ENCODE results near the gene TRAPPC4.
"Not testable (repeated sequence)": the region's sequence is repeated elsewhere in the genome, so short reads cannot be mapped to it uniquely, and the experiment has no call there.

Gene TRAPPC4

GRCh38 chr11:119030029-119030328 lies 11.4 kb downstream of the TRAPPC4 start:
- no peak for TF ChIP-seq JUND (IDR thresholded peaks at IDR 0.05; ENCODE audit: low read depth)
- DNase-seq (ENCODE audit: low read depth in 1 of 2, low spot score in 1 of 2), result no peak
- in situ Hi-C loops (cut with HindIII; ENCODE audit: low pct_unique_long_range_greater_than_20kb, low sequenced_read_pairs), result no loop called here

DNA sequence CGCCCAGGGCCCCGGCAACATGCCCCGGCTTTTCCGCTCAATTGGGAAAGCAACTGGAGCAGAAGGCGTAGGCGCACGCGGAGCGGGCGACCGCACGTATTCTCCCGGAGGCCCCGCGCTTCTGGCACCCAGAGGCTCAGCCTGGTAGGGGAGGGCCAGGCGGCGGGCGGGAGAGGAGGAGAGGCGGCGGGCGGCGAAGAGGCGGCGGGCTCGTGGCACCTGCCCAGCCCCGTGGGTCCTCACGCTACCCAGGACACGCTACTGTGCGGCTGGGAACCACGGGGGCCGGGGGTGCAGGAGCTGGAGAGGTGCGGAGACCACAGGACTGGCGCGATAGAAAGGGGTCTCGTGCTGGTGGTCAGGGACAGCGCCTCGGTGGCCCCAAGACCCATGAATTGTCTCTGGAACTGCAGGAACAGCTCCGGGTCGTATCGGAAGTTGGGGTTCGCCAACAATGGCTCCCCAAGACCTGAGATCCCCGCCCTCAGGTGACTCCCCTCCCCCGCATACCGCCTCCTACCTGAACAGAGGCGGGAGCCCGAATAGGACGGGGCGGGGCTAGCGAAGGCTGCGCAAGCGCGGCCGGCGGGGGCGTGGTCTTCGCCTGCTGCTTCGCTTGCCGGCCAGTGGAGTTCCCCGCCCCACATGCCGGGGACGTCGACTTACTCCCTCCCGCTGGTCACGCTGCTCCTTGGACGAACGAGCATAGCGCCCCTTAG lies 11.9 kb downstream of the TRAPPC4 start, which contains the start of gene SLC37A4:
Gene SLC37A4 (minus strand): TSS at position 549 of the 719 bp plus-strand sequence.
- no peak for TF ChIP-seq JUND (IDR thresholded peaks at IDR 0.05; ENCODE audit: low read depth)
- in situ Hi-C loops (cut with HindIII; ENCODE audit: low pct_unique_long_range_greater_than_20kb, low sequenced_read_pairs), result no loop called here

GRCh38 chr11:119031912-119032280 lies 13.3 kb downstream of the TRAPPC4 start:
- in situ Hi-C loops (cut with HindIII; ENCODE audit: low pct_unique_long_range_greater_than_20kb, low sequenced_read_pairs), result no loop called here
- no peak for TF ChIP-seq JUND (IDR thresholded peaks at IDR 0.05; ENCODE audit: low read depth)
- DNase-seq (ENCODE audit: low read depth in 1 of 2, low spot score in 1 of 2), result no peak

More for the DNA sequence above, 11.9 kb downstream of the TRAPPC4 start, which contains the start of gene SLC37A4:
- DNase-seq (ENCODE audit: low read depth in 1 of 2, low spot score in 1 of 2), result peak; percentile 97 to 99

- in situ Hi-C loops (cut with HindIII; ENCODE audit: low pct_unique_long_range_greater_than_20kb, low sequenced_read_pairs); DNase-seq (ENCODE audit: low read depth in 1 of 2, low spot score in 1 of 2): not testable (repeated sequence)
Measured at GRCh38 chr11:119033421-119033820, 14.9 kb downstream of the TRAPPC4 start.

DNA sequence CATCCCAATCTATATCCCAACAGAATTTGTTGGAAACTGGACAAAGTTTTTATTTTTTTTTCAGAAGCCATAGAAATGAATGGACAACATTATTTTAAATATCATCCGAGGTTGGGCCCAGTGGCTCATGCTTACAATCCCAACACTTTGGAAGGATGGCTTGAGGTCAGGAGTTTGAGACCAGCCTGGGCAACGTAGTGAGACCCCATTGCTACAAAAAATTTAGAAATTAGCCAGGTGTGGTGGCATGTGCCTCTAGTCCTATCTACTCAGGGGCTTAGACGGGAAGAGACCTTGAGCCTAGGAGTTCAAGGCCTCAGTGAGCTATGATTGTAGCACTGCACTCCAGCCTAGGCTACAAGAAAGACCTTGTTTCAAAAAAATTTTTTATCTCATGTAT lies 16.2 kb downstream of the TRAPPC4 start:
- no peak for DNase-seq (ENCODE audit: low read depth in 1 of 2, low spot score in 1 of 2)
- TF ChIP-seq JUND (IDR thresholded peaks at IDR 0.05; ENCODE audit: low read depth), result no peak
- in situ Hi-C loops (cut with HindIII; ENCODE audit: low pct_unique_long_range_greater_than_20kb, low sequenced_read_pairs), result no loop called here

DNA sequence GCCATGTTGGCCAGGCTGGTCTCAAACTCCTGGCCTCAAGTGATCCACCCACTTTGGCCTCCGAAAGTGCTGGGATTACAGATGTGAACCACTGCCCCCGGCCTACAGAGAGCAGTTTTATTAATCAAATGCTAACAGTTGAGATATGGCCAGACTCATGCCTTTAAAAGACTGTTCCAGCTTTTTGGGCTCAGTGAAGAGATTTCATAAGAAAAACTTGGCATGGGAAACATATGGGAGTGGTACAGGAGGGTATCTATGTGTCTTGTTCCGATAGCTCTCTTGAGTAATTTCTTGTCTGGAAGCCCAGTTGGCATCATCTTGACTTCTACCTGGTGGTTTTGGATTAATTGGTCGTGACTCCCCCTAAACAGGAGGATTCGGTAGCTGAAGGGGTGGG lies 20.3 kb downstream of the TRAPPC4 start:
- in situ Hi-C loops (cut with HindIII; ENCODE audit: low pct_unique_long_range_greater_than_20kb, low sequenced_read_pairs), result no loop called here
- DNase-seq (ENCODE audit: low read depth in 1 of 2, low spot score in 1 of 2), result no peak
- no peak for TF ChIP-seq JUND (IDR thresholded peaks at IDR 0.05; ENCODE audit: low read depth)

GRCh38 chr11:119039471-119039870 lies 20.9 kb downstream of the TRAPPC4 start:
- in situ Hi-C loops (cut with HindIII; ENCODE audit: low pct_unique_long_range_greater_than_20kb, low sequenced_read_pairs); DNase-seq (ENCODE audit: low read depth in 1 of 2, low spot score in 1 of 2): not testable (repeated sequence)

DNA sequence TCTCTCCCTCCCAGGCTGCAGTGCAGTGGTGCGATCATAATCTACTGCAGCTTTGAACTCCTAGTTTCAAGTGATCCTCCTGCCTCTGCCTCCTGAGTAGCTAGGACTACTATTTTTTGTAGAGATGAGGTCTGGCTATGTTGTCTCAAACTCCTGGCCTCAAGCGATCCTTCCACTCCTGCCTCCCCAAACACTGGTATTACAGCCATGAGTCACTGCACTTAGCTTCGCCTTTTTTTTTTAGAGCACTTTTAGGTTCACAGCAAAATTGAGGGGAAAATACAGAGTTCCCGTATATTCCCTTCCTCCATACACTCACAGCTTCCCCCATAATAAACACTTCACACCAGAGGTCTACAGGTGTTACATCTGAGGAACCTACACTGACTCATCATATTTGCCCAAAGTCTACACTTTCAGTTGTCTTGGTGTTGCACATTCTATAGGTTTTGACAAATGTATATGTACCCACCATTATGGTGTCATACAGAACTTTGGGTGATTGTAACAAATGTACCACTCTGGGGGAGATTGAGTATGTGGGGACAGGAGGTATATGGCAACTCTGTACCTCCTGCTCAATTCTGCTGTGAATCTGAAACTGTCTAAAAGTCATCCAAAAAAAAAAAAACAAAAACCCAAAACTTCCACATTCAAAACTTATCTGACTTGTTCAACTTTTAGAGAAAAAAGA lies 23.4 kb downstream of the TRAPPC4 start:
- no peak for TF ChIP-seq JUND (IDR thresholded peaks at IDR 0.05; ENCODE audit: low read depth)
- in situ Hi-C loops (cut with HindIII; ENCODE audit: low pct_unique_long_range_greater_than_20kb, low sequenced_read_pairs), result no loop called here
- DNase-seq (ENCODE audit: low read depth in 1 of 2, low spot score in 1 of 2), result no peak

- in situ Hi-C loops (cut with HindIII; ENCODE audit: low pct_unique_long_range_greater_than_20kb, low sequenced_read_pairs), result no loop called here
- DNase-seq (ENCODE audit: low read depth in 1 of 2, low spot score in 1 of 2), result no peak
- no peak for TF ChIP-seq JUND (IDR thresholded peaks at IDR 0.05; ENCODE audit: low read depth)
Measured at GRCh38 chr11:119042927-119043326, 24.4 kb downstream of the TRAPPC4 start.

- no peak for TF ChIP-seq JUND (IDR thresholded peaks at IDR 0.05; ENCODE audit: low read depth)
Measured at GRCh38 chr11:119044708-119045107, 26.1 kb downstream of the TRAPPC4 start.

GRCh38 chr11:119046489-119046888 lies 27.9 kb downstream of the TRAPPC4 start:
- in situ Hi-C loops (cut with HindIII; ENCODE audit: low pct_unique_long_range_greater_than_20kb, low sequenced_read_pairs), result no loop called here
- TF ChIP-seq JUND (IDR thresholded peaks at IDR 0.05; ENCODE audit: low read depth), result no peak
- DNase-seq (ENCODE audit: low read depth in 1 of 2, low spot score in 1 of 2), result no peak

More at GRCh38 chr11:119044708-119045107, 26.1 kb downstream of the TRAPPC4 start:
- DNase-seq (ENCODE audit: low read depth in 1 of 2, low spot score in 1 of 2), result no peak
- in situ Hi-C loops (cut with HindIII; ENCODE audit: low pct_unique_long_range_greater_than_20kb, low sequenced_read_pairs), result no loop called here

DNA sequence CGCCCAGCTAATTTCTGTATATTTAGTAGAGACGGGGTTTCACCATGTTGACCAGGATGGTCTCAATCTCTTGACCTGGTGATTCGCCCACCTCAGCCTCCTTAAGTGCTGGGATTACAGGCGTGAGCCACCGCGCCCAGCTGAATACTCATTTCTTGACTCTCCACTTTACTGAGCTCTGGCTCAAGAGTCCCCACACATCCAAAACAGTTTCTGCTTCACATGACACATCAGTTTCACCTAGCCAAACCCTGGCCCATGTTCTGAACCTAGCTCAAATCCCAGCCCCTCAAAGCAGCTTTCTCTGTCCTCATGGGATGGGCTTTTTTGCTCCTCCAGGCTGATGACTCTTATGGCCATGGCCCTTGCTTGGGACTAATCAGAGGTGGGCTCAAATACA lies 28.6 kb downstream of the TRAPPC4 start:
- in situ Hi-C loops (cut with HindIII; ENCODE audit: low pct_unique_long_range_greater_than_20kb, low sequenced_read_pairs), result no loop called here
- TF ChIP-seq JUND (IDR thresholded peaks at IDR 0.05; ENCODE audit: low read depth), result no peak
- DNase-seq (ENCODE audit: low read depth in 1 of 2, low spot score in 1 of 2), result no peak

- TF ChIP-seq JUND (IDR thresholded peaks at IDR 0.05; ENCODE audit: low read depth), result no peak
- no peak for DNase-seq (ENCODE audit: low read depth in 1 of 2, low spot score in 1 of 2)
- in situ Hi-C loops (cut with HindIII; ENCODE audit: low pct_unique_long_range_greater_than_20kb, low sequenced_read_pairs), result no loop called here
Measured at GRCh38 chr11:119048644-119049043, 30.1 kb downstream of the TRAPPC4 start.
